ENCODE measurements around the gene PTPMT1. TPM values are rescaled to one million over a fixed set of nuclear protein-coding genes. Genes with fewer than 3 reads are reported as not detected.
"Not testable (repeated sequence)": the region's sequence is repeated elsewhere in the genome, so short reads cannot be mapped to it uniquely, and the experiment has no call there.

Gene PTPMT1
- polyA plus RNA-seq, 3 donors, result 39.2 to 87.8 (median 83.3) TPM

DNA sequence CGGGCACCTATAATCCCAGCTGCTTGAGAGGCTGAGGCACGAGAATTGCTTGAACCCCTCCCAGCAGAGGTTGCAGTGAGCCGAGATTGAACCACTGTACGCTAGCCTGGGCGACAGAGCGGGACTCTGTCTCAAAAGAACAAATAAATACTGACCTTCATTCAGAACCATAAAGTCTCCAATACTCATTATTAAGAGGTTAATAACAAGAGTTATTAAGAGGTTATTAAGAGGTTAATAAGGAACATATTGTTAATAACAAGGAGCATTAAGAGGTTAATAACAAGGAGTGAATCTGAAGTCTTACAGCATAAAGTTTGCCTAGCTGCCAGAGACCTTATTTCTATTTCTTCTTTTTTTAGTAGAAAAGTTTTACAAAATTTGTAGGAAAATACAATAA is 20.1 kb upstream of the PTPMT1 start:
- DNase-seq, result no peak
- Histone ChIP-seq H3K4me1 (ENCODE audit: control insufficient read depth in 1 of 2, insufficient read depth in 2 of 2, low read length in 2 of 2) (peaks cover 36 to 44% of the 10 kb centered on the region in 2 donors), H3K4me2 (replicated peaks; ENCODE audit: extremely low read depth, low read length, poor library complexity, severe bottlenecking) (no peak overlapping the region), H3K9ac (ENCODE audit: insufficient read depth, low read length, poor library complexity, severe bottlenecking) (no peak overlapping the region), H3K9me3 (replicated peaks in 1 of 2; ENCODE audit: control insufficient read depth in 1 of 2, insufficient read depth in 1 of 2, low read length in 2 of 2) (no peaks in the 10 kb centered on the region), H3K27ac (ENCODE audit: low read depth in 1 of 2, low read length in 2 of 2) (peak overlapping the region in 1 of 2 donors; percentile 2), H3K79me2 (ENCODE audit: insufficient read depth, low read length) (peaks cover 100% of the 10 kb centered on the region), H2AFZ (ENCODE audit: insufficient read depth, low read depth, low read length, poor library complexity, severe bottlenecking) (no peak overlapping the region), H3K27me3 (ENCODE audit: control insufficient read depth in 2 of 2, insufficient read depth in 2 of 2, low read length in 2 of 2) (no peaks in the 10 kb centered on the region), H3K4me3 (replicated peaks in 1 of 3; ENCODE audit: low read depth in 2 of 3, low read length in 3 of 3) (no peak overlapping the region), H3K36me3 (replicated peaks in 1 of 2; ENCODE audit: control insufficient read depth in 1 of 2, insufficient read depth in 2 of 2, low read length in 2 of 2) (peaks cover 2 to 10% of the 10 kb centered on the region in 2 donors), H4K20me1 (ENCODE audit: insufficient read depth, low read length) (peaks cover 74% of the 10 kb centered on the region)
- H3K27ac Mint-ChIP-seq, result no peak overlapping the region
- H3K4me1 Mint-ChIP-seq, result peaks cover 49% of the 10 kb centered on the region
- no peak overlapping the region for H3K4me3 Mint-ChIP-seq
- WGBS (ENCODE audit: insufficient coverage), result no CpG with 5 or more reads among the region's 6 CpGs
- H3K9me3 Mint-ChIP-seq, result no peaks in the 10 kb centered on the region
- peaks cover 0 to 2% (median 0%) of the 10 kb centered on the region in 3 donors for H3K27me3 Mint-ChIP-seq (ENCODE audit: low read depth in 3 of 3)
- intact Hi-C loops (cut with micrococcal nuclease), result no loop called here
- TF ChIP-seq, protein P1, sequence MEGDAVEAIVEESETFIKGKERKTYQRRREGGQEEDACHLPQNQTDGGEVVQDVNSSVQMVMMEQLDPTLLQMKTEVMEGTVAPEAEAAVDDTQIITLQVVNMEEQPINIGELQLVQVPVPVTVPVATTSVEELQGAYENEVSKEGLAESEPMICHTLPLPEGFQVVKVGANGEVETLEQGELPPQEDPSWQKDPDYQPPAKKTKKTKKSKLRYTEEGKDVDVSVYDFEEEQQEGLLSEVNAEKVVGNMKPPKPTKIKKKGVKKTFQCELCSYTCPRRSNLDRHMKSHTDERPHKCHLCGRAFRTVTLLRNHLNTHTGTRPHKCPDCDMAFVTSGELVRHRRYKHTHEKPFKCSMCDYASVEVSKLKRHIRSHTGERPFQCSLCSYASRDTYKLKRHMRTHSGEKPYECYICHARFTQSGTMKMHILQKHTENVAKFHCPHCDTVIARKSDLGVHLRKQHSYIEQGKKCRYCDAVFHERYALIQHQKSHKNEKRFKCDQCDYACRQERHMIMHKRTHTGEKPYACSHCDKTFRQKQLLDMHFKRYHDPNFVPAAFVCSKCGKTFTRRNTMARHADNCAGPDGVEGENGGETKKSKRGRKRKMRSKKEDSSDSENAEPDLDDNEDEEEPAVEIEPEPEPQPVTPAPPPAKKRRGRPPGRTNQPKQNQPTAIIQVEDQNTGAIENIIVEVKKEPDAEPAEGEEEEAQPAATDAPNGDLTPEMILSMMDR (IDR thresholded peaks at IDR 0.05), result no peak
- H3K36me3 Mint-ChIP-seq, result peaks cover 11 to 27% of the 10 kb centered on the region in 2 donors

DNA sequence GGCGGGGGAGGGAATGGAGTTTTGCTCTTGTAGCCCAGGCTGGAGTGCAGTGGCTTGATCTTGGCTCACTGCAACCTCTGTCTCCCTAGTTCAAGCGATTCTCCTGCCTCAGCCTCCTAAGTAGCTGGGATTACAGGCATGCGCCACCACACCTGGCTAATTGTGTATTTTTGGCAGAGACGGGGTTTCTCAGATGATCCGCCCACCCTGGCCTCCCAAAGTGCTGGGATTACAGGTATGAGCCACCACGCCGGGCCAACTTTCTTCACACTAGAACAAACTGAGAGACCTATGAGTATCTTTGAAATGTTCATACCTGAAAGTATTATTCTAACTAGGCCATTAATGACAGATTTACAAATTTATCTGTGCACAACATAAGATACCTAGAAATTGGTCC is 19.1 kb upstream of the PTPMT1 start:
- 86% methylated on average over 5 of the region's 7 CpGs for WGBS (ENCODE audit: insufficient coverage)
- Histone ChIP-seq H3K27ac (ENCODE audit: low read depth in 1 of 2, low read length in 2 of 2) (peak overlapping the region in 1 of 2 donors; percentile 81), H4K20me1 (ENCODE audit: insufficient read depth, low read length) (peaks cover 73% of the 10 kb centered on the region), H3K4me1 (ENCODE audit: control insufficient read depth in 1 of 2, insufficient read depth in 2 of 2, low read length in 2 of 2) (peaks cover 43 to 46% of the 10 kb centered on the region in 2 donors), H3K79me2 (ENCODE audit: insufficient read depth, low read length) (peaks cover 100% of the 10 kb centered on the region), H3K36me3 (replicated peaks in 1 of 2; ENCODE audit: control insufficient read depth in 1 of 2, insufficient read depth in 2 of 2, low read length in 2 of 2) (peaks cover 2 to 10% of the 10 kb centered on the region in 2 donors)
- H2AFZ ChIP-seq (ENCODE audit: insufficient read depth, low read depth, low read length, poor library complexity, severe bottlenecking); H3K27me3 Mint-ChIP-seq (ENCODE audit: low read depth in 3 of 3); intact Hi-C loops (cut with micrococcal nuclease); H3K9ac ChIP-seq (ENCODE audit: insufficient read depth, low read length, poor library complexity, severe bottlenecking); H3K27me3 ChIP-seq (ENCODE audit: control insufficient read depth in 2 of 2, insufficient read depth in 2 of 2, low read length in 2 of 2); H3K4me2 ChIP-seq (replicated peaks; ENCODE audit: extremely low read depth, low read length, poor library complexity, severe bottlenecking); DNase-seq; H3K9me3 Mint-ChIP-seq; H3K4me3 Mint-ChIP-seq; H3K9me3 ChIP-seq (replicated peaks in 1 of 2; ENCODE audit: control insufficient read depth in 1 of 2, insufficient read depth in 1 of 2, low read length in 2 of 2); H3K4me3 ChIP-seq (replicated peaks in 1 of 3; ENCODE audit: low read depth in 2 of 3, low read length in 3 of 3): not testable (repeated sequence)
- H3K27ac Mint-ChIP-seq, result peak overlapping the region in 5 of 7 donors; percentile 33 to 98 (median 54)
- H3K36me3 Mint-ChIP-seq, result peaks cover 13 to 22% of the 10 kb centered on the region in 2 donors
- H3K4me1 Mint-ChIP-seq, result peaks cover 49% of the 10 kb centered on the region

Measured in CD14-positive monocyte (primary cell).